Stimulated activated CD8-positive, alpha-beta memory T cell treated with anti-CD3 and anti-CD28 coated beads, Interleukin-7, amount 100 ng/mL, for 4 hours (primary cell): ENCODE results near the gene ADAMTS16.

Source experiments
- DNase-seq, 2 donors: peaks; one replicate each; pipeline ENCODE4 v3.0.0-alpha.2; 2020; ENCODE audit warnings: low read depth in 2 of 2

The ADAMTS16 gene

DNA sequence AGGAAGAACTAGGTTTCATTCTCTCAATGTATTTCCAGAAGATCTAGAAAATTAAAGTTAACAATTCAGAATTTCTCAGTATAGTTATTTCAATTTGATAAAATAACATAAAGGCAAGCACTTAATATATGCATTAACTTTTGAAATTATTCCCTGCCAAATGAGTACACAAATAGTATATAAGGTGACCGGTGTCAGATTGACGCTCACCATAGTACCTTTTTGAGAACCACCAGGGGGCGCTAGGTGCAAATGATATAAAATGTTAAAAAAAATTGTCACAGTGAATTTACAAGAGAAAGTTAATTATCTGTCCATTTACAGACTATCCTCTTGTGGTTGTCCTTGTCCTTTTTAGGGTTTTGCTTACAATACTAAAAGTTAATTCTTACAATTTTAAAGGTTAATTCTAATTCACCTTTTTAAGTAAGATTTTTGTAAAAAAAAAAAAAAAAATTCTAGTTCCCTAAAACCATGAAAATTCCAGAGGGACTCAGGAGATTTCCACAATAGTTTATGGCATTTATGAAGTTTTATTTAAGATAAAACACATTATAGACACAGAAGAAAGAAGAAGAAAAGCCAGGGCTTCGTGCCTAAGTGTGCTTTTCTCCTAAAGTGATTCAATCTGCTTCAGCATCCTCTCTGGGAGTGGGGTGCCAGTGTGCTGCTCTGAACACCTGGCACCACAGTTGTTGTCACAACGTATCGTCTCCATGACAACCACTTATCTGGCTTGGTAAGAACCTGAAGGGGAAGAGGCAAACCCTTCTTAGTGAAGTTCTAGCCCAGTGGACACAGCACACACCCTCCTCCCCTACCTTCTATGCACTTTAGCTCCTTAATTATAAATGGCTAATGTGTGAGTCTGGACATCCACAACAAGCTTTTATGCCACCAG, 1.7 kb downstream of the ADAMTS16 start:
- DNase-seq = peak in 1 of 2 donors; percentile 25

- no peak for DNase-seq
Measured at GRCh38 chr5:5144441-5144840, 4.3 kb downstream of the ADAMTS16 start.

GRCh38 chr5:5145651-5146529, 5.8 kb downstream of the ADAMTS16 start:
- DNase-seq = no peak

GRCh38 chr5:5146530-5147160, 6.5 kb downstream of the ADAMTS16 start:
- no peak for DNase-seq

DNA sequence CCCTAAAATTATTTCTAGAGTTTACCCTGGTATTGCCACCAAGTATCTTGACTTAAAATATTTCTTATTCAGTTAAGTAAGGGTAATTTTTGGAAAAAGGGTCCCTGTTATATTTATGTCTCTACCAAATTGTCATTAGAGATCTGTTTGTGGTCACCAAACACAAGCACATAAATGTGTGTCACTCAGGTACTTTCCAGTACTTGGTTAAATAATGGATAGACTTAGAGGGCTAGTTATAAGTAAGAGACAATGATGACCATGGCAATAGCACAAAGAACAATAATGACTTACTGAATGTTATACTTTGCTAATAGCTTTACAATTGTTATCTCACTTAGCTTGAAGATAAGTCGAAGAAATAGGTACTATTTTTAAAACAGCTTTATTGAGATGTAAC, 9.0 kb downstream of the ADAMTS16 start:
- no peak for DNase-seq

DNA sequence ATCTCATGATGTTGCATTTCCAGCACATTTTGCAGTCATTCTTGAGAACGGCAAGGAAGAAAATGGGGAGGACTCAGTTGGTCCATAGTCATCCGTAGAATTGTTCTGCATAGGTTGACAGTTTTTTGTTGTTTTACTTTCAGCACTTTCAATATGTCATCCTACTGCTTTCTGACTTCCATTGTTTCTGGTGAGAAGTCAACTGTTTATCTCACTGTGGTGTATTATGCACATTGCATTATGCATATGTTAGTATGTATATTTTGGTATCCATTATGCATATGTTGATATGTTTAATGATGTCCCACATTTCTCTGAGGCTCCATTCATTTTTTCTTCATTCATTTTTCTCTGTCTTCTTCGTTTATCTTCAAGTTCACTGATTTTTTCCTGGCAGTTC, 10.5 kb downstream of the ADAMTS16 start:
- no peak for DNase-seq

GRCh38 chr5:5154733-5155132, 14.6 kb downstream of the ADAMTS16 start:
- DNase-seq = no peak

GRCh38 chr5:5155617-5156016, 15.5 kb downstream of the ADAMTS16 start:
- no peak for DNase-seq

DNA sequence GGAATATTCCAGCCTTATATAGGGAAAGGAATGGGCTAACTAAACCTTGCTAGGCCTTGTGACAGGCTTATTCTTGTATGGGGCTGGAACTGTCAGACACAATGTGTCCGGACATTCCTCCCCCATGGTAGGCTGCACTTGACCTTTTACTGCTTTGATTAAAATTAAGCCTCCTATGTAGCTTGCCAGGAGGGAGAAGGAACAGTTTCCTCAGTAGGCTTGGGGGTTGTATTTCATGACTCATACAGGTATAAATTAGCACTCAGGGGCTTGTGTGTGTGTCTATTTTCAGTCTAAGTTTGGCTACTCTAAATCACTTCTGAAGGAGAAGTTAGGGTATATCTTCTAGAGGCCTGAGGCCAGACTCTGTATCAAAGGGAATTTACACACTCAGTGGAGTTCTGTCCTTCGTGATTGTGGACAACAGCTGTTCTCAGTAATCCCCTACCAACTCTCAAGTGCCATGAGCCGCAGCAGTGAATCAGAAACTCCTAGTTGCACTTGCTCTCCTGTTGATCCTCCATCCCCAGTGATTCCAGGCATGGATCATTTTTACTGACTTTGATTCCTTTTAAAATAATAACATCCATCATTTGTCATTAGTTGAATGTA, 16.4 kb downstream of the ADAMTS16 start:
- DNase-seq = no peak

- DNase-seq = no peak
Measured at GRCh38 chr5:5158472-5158895, 18.4 kb downstream of the ADAMTS16 start.

- DNase-seq = no peak
Measured at GRCh38 chr5:5159282-5160103, 19.4 kb downstream of the ADAMTS16 start.

- DNase-seq = no peak
Measured at GRCh38 chr5:5164163-5164562, 24.0 kb downstream of the ADAMTS16 start.

GRCh38 chr5:5165541-5166002, 25.4 kb downstream of the ADAMTS16 start:
- no peak for DNase-seq

DNA sequence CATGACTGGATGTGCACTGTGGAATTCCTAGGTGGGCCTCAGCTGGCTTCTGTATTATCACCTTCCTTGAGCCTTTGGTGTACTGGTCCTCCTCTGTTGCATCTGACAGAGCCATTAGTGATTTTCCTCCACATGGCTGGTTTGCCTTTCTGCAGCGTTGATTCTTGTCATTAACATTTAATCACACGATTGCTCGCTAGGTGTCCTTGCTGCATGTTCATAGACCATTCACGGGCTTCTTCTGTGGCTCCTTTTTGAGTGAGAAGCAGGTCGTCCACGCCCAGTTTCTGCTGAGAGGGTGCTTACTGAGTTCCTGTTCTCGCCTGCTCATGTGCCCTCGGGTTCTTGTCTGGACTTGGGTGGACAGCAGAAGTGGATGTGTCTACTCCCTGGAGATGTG, 29.3 kb downstream of the ADAMTS16 start:
- DNase-seq = no peak

- no peak for DNase-seq
Measured at GRCh38 chr5:5178136-5178535, 38.0 kb downstream of the ADAMTS16 start.

GRCh38 chr5:5178580-5178979, 38.5 kb downstream of the ADAMTS16 start:
- DNase-seq = no peak

GRCh38 chr5:5179079-5179478, 38.9 kb downstream of the ADAMTS16 start:
- DNase-seq = no peak

DNA sequence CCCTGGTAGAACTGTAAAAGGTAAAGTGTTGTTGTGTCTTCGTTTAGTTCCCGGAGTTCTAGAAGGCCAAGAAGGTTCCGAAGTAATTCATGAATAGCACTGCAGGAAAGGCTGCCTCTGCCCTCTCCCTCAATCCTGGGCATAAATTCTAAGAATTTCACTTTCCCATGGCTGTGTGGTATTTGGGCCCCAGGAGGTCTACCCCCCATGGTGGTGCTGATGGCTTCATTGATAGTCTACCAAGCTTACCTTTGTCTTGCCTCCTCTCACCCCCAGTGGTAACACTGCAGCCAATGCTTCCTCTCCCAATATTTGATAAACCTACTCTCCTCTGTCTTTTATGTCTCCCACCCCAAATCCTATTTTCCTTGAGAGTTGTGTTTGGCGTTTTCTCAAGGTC, 39.5 kb downstream of the ADAMTS16 start:
- DNase-seq = no peak

- DNase-seq = no peak
Measured at GRCh38 chr5:5181650-5182324, 41.7 kb downstream of the ADAMTS16 start.

- DNase-seq = no peak
Measured at GRCh38 chr5:5182508-5183188, 42.5 kb downstream of the ADAMTS16 start.
